ENCODE measurements around the gene SATB2.

The SATB2 gene

DNA sequence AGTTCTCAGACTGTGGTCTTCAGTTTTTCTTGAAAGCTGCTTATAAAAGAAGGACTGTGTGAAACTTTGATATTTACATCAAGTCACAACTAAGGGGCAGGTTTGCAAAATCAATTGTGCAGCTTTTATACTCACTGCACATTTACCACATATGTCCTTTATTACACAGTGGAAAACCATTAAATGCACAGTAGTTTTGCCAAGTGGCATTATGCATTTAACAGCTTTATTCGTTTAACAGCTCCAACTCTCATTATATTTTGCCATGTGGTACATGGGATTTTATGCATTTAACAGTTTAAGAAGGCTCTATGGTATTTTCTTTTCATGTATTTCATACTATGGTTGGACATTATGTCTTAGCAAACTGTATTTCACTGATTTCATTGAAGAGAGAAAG, 135.6 kb downstream of the SATB2 start:
- H3K27ac ChIP-seq (ENCODE audit: low read length): no peak overlapping the region
- H3K36me3 ChIP-seq (ENCODE audit: control insufficient read depth in 2 of 2, insufficient read depth in 2 of 2, low read length in 2 of 2): no peaks in the 10 kb centered on the region
- H3K9ac ChIP-seq (ENCODE audit: low read length in 2 of 2): no peak overlapping the region
- no peak overlapping the region for H3K4me3 ChIP-seq (ENCODE audit: low read length in 2 of 2)
- H3K4me1 ChIP-seq (ENCODE audit: control insufficient read depth, insufficient read depth, low read length): no peaks in the 10 kb centered on the region
- no peaks in the 10 kb centered on the region for H3K27me3 ChIP-seq (ENCODE audit: control insufficient read depth in 1 of 2, insufficient read depth in 2 of 2, low read length in 2 of 2)
- no peaks in the 10 kb centered on the region for H3K9me3 ChIP-seq (ENCODE audit: control insufficient read depth in 2 of 2, low read length in 2 of 2)

DNA sequence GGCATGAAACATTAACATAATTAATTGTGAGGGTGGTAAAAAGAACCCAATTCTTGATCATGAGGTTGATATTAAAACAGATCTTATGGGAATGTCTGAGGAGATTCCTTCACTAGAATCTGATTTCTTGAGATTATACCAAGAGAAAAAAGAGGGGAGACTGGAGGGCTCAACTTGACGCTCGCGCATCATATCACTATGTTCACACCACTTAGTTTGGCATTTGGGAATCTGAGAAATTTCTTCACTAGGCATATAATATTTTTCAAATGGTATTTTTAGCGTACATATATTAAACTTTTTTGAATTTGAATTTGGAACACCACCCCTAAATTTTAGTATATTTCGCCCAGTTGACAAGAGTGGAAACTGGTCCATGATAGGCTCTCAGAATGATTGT, 140.1 kb downstream of the SATB2 start:
- Histone ChIP-seq H3K9ac (ENCODE audit: low read length in 2 of 2) (no peak overlapping the region), H3K9me3 (ENCODE audit: control insufficient read depth in 2 of 2, low read length in 2 of 2) (no peaks in the 10 kb centered on the region), H3K27ac (ENCODE audit: low read length) (no peak overlapping the region), H3K4me1 (ENCODE audit: control insufficient read depth, insufficient read depth, low read length) (no peaks in the 10 kb centered on the region), H3K4me3 (ENCODE audit: low read length in 2 of 2) (no peak overlapping the region), H3K27me3 (ENCODE audit: control insufficient read depth in 1 of 2, insufficient read depth in 2 of 2, low read length in 2 of 2) (no peaks in the 10 kb centered on the region), H3K36me3 (ENCODE audit: control insufficient read depth in 2 of 2, insufficient read depth in 2 of 2, low read length in 2 of 2) (no peaks in the 10 kb centered on the region)

DNA sequence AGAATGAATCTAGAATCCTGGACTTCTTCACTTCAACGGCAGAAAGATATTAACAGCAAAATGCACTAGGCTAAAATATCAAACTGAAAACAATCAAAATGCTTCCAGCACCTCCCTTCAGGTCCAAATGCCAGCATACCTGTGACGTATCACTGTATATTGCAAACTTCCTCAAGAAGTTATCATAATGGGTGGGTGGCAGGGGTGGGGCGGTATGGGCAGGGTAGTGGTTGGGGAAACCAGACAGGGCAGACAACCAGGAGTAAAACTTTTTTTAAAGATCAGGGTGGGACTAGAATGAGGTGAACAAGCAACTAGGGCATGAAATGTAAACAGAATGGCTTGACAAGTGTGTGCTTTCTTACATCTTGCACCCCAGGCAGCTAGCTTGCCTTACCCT, 140.9 kb downstream of the SATB2 start:
- H3K4me1 ChIP-seq (ENCODE audit: control insufficient read depth, insufficient read depth, low read length): no peaks in the 10 kb centered on the region
- no peaks in the 10 kb centered on the region for H3K9me3 ChIP-seq (ENCODE audit: control insufficient read depth in 2 of 2, low read length in 2 of 2)
- no peaks in the 10 kb centered on the region for H3K27me3 ChIP-seq (ENCODE audit: control insufficient read depth in 1 of 2, insufficient read depth in 2 of 2, low read length in 2 of 2)
- H3K9ac ChIP-seq (ENCODE audit: low read length in 2 of 2): no peak overlapping the region
- H3K36me3 ChIP-seq (ENCODE audit: control insufficient read depth in 2 of 2, insufficient read depth in 2 of 2, low read length in 2 of 2): no peaks in the 10 kb centered on the region
- H3K4me3 ChIP-seq (ENCODE audit: low read length in 2 of 2): no peak overlapping the region
- H3K27ac ChIP-seq (ENCODE audit: low read length): no peak overlapping the region

DNA sequence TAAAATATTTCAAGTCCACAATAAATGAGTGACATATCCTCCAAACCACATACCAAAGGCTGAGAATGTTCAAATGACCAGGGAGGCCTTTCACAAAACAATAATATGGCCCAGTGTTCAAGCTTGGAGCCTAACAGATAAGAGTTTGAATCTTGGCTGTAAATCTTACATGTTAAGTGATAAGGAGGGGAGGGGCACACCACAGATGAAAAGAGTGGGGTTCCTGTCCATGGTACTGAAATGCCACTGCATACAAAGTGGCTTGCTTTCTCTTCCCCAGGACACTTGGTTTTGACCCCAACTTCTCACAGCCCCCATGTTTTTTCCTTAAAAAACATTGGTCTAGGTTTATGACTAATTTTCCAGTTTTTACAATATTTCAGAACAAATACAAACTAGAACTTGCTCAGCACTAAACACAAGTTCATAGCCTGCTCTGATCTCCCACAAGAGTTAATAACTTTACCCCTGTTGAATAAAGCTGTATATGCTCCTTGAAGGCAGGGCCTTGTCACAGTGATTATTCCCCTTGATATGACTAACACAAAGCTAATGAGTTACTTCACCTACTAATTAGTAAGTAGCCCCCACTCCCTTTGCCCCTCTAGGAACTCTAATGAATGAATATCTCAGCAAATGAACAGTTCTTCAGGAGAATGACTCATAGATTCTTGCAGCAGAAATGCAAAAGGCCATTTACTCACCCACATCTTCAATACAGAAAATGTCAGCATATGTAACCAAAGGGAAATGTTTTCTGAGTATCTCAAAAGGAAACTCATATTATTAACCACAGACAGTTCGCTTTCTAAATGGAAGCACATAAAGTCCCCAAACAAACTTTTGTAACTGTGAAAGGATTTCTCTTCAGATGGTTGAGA, 142.2 kb downstream of the SATB2 start:
- Histone ChIP-seq H3K36me3 (ENCODE audit: control insufficient read depth in 2 of 2, insufficient read depth in 2 of 2, low read length in 2 of 2) (no peaks in the 10 kb centered on the region), H3K4me3 (ENCODE audit: low read length in 2 of 2) (no peak overlapping the region), H3K27ac (ENCODE audit: low read length) (no peak overlapping the region), H3K4me1 (ENCODE audit: control insufficient read depth, insufficient read depth, low read length) (no peaks in the 10 kb centered on the region), H3K9ac (ENCODE audit: low read length in 2 of 2) (no peak overlapping the region), H3K9me3 (ENCODE audit: control insufficient read depth in 2 of 2, low read length in 2 of 2) (no peaks in the 10 kb centered on the region), H3K27me3 (ENCODE audit: control insufficient read depth in 1 of 2, insufficient read depth in 2 of 2, low read length in 2 of 2) (no peaks in the 10 kb centered on the region)

DNA sequence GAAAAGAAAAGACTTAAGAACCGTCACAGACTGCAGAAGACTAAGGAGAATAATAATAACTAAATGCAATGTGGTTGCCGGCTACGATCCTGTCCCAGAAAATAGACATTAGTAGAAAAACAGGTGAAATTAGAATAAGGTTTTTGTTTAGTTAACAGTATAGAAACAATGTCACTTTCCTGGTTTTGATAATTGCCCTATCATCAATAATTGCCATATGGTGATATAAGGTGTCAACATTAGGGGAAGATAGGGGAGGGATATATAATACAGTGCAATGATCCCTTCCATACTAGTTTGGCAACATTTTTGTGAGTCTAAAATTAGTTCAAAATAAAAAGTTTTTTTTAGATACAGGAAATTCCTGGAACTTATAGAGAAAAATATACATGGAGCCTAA, 144.8 kb downstream of the SATB2 start:
- no peaks in the 10 kb centered on the region for H3K27me3 ChIP-seq (ENCODE audit: control insufficient read depth in 1 of 2, insufficient read depth in 2 of 2, low read length in 2 of 2)
- no peak overlapping the region for H3K9ac ChIP-seq (ENCODE audit: low read length in 2 of 2)
- H3K4me1 ChIP-seq (ENCODE audit: control insufficient read depth, insufficient read depth, low read length): no peaks in the 10 kb centered on the region
- no peaks in the 10 kb centered on the region for H3K9me3 ChIP-seq (ENCODE audit: control insufficient read depth in 2 of 2, low read length in 2 of 2)
- H3K36me3 ChIP-seq (ENCODE audit: control insufficient read depth in 2 of 2, insufficient read depth in 2 of 2, low read length in 2 of 2): peaks cover 0 to 3% of the 10 kb centered on the region in 2 donors
- no peak overlapping the region for H3K4me3 ChIP-seq (ENCODE audit: low read length in 2 of 2)
- H3K27ac ChIP-seq (ENCODE audit: low read length): no peak overlapping the region

DNA sequence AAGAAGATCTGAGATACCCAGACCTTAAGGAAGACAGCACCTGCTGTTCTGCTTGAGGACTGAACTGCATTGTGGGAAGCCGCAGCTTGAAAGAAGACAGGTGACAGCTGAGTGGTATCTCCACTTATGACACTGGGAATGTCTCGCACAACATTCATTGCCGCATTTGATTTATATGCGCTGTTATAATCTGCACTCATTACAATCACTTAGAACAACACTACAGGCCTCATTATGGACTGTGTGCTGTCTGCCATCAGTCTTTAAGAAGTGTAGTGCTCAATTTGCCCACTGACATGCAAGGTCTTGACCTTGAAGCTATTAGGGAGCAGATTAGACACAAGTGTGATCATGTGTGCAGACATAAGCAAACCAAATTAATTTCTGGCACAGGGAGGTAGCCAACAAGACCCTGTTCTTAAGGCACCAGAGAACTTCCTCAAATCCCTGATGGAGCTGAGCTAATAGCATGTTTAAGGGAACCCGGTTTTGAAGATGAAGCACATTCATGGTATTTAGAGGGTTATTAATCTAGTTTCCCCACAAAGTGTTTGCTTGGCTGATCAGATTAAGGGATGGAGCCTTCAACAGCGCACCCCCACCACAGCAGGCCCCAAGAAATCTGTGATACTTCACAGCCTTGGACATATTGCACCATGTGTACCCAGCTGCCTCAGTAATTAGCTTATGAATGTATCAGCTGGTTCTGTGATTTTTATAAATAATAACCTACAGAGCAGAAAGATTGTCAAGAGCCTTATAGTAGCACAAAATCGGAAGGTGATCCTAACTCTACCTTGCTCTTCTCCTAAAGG, 146.8 kb downstream of the SATB2 start:
- H3K9ac ChIP-seq (ENCODE audit: low read length in 2 of 2): no peak overlapping the region
- H3K4me1 ChIP-seq (ENCODE audit: control insufficient read depth, insufficient read depth, low read length): no peaks in the 10 kb centered on the region
- H3K36me3 ChIP-seq (ENCODE audit: control insufficient read depth in 2 of 2, insufficient read depth in 2 of 2, low read length in 2 of 2): peaks cover 0 to 3% of the 10 kb centered on the region in 2 donors
- H3K27ac ChIP-seq (ENCODE audit: low read length): no peak overlapping the region
- no peaks in the 10 kb centered on the region for H3K27me3 ChIP-seq (ENCODE audit: control insufficient read depth in 1 of 2, insufficient read depth in 2 of 2, low read length in 2 of 2)
- H3K9me3 ChIP-seq (ENCODE audit: control insufficient read depth in 2 of 2, low read length in 2 of 2): no peaks in the 10 kb centered on the region
- no peak overlapping the region for H3K4me3 ChIP-seq (ENCODE audit: low read length in 2 of 2)

DNA sequence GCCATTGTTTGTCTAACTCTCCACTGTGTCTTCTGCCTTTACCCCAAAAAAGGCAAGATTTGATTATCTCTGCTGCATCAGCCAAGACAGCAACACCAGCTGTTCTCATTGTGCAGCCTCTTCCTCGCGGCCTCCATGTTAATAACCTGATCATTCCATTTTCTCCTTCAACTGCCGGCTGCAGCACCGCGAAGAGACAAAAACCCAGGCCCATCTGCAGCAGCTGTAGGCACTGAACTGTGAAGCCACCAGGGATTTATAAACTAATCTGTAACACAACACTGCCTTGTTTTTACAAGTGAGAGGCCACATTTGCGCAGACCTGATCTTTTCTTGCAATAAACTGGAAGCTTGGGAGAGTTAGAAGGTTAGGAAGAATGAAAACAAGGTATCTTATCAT, 147.8 kb downstream of the SATB2 start:
- Histone ChIP-seq H3K4me3 (ENCODE audit: low read length in 2 of 2) (no peak overlapping the region), H3K9ac (ENCODE audit: low read length in 2 of 2) (no peak overlapping the region), H3K27ac (ENCODE audit: low read length) (no peak overlapping the region), H3K9me3 (ENCODE audit: control insufficient read depth in 2 of 2, low read length in 2 of 2) (no peaks in the 10 kb centered on the region), H3K36me3 (ENCODE audit: control insufficient read depth in 2 of 2, insufficient read depth in 2 of 2, low read length in 2 of 2) (peaks cover 0 to 3% of the 10 kb centered on the region in 2 donors), H3K27me3 (ENCODE audit: control insufficient read depth in 1 of 2, insufficient read depth in 2 of 2, low read length in 2 of 2) (no peaks in the 10 kb centered on the region), H3K4me1 (ENCODE audit: control insufficient read depth, insufficient read depth, low read length) (no peaks in the 10 kb centered on the region)

DNA sequence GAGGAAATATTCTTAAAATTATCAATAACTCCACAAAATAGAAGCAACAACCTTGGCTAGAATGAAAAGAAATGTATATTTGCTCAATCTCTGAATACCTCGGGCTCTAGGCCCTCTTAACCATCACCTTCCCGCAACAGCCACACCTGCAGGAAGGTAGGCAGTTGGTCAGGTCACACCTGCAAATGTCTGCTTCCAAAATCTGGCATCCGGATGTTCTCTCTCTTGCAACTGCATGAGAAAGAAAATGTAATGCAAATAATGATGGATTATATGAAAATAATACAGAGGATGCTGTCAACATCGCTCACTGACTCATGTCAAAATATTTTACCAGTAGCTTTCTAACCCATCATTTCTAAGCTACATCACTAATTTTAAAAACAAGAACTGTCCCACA, 148.3 kb downstream of the SATB2 start:
- no peak overlapping the region for H3K4me3 ChIP-seq (ENCODE audit: low read length in 2 of 2)
- no peak overlapping the region for H3K9ac ChIP-seq (ENCODE audit: low read length in 2 of 2)
- H3K36me3 ChIP-seq (ENCODE audit: control insufficient read depth in 2 of 2, insufficient read depth in 2 of 2, low read length in 2 of 2): peaks cover 0 to 3% of the 10 kb centered on the region in 2 donors
- no peaks in the 10 kb centered on the region for H3K9me3 ChIP-seq (ENCODE audit: control insufficient read depth in 2 of 2, low read length in 2 of 2)
- no peaks in the 10 kb centered on the region for H3K27me3 ChIP-seq (ENCODE audit: control insufficient read depth in 1 of 2, insufficient read depth in 2 of 2, low read length in 2 of 2)
- no peaks in the 10 kb centered on the region for H3K4me1 ChIP-seq (ENCODE audit: control insufficient read depth, insufficient read depth, low read length)
- H3K27ac ChIP-seq (ENCODE audit: low read length): no peak overlapping the region

DNA sequence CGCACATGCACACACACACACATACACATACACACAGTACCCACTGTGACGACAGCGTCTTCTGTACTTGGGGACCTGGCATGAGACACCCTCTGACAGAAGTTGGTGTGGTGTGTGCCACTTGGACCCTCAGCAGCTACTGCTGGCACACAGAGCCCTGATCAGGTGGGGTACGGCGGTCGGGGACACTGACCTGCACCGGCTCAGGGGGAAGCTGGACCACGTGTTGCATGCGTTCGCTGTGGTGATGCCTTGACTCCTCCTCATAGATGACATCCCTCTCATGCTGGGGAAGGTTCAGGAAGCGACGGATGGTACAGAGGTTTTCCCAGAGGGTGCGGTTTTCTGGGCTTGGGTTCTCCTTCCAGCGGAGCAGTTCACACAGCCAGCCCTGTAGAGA, 149.2 kb downstream of the SATB2 start:
- H3K4me1 ChIP-seq (ENCODE audit: control insufficient read depth, insufficient read depth, low read length): no peaks in the 10 kb centered on the region

DNA sequence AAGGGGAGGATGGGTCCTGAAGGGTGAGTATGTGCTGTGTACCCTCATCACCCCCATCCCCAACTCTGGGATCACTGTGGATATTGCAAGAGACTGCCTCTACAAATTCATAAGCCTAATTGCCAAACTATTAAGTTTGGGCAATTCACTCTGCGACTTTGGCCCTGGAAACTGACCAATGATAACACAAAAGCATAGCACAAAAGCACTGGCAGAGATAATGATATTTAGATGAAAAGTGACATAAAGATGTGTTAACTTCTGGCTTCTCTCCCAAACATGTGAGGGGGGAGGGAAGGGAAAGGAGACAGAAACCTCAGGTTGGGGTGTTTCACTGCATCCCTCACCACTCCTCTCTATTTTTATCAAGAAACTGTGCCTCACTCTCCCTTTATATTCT, 150.3 kb downstream of the SATB2 start:
- Histone ChIP-seq H3K4me1 (ENCODE audit: control insufficient read depth, insufficient read depth, low read length) (no peaks in the 10 kb centered on the region), H3K9me3 (ENCODE audit: control insufficient read depth in 2 of 2, low read length in 2 of 2) (no peaks in the 10 kb centered on the region), H3K4me3 (ENCODE audit: low read length in 2 of 2) (no peak overlapping the region), H3K27ac (ENCODE audit: low read length) (no peak overlapping the region), H3K36me3 (ENCODE audit: control insufficient read depth in 2 of 2, insufficient read depth in 2 of 2, low read length in 2 of 2) (peaks cover 0 to 3% of the 10 kb centered on the region in 2 donors), H3K9ac (ENCODE audit: low read length in 2 of 2) (no peak overlapping the region), H3K27me3 (ENCODE audit: control insufficient read depth in 1 of 2, insufficient read depth in 2 of 2, low read length in 2 of 2) (no peaks in the 10 kb centered on the region)

More for the DNA sequence above, 149.2 kb downstream of the SATB2 start:
- Histone ChIP-seq H3K36me3 (ENCODE audit: control insufficient read depth in 2 of 2, insufficient read depth in 2 of 2, low read length in 2 of 2) (peaks cover 0 to 3% of the 10 kb centered on the region in 2 donors), H3K4me3 (ENCODE audit: low read length in 2 of 2) (no peak overlapping the region), H3K27me3 (ENCODE audit: control insufficient read depth in 1 of 2, insufficient read depth in 2 of 2, low read length in 2 of 2) (no peaks in the 10 kb centered on the region), H3K9ac (ENCODE audit: low read length in 2 of 2) (no peak overlapping the region), H3K9me3 (ENCODE audit: control insufficient read depth in 2 of 2, low read length in 2 of 2) (no peaks in the 10 kb centered on the region), H3K27ac (ENCODE audit: low read length) (no peak overlapping the region)

DNA sequence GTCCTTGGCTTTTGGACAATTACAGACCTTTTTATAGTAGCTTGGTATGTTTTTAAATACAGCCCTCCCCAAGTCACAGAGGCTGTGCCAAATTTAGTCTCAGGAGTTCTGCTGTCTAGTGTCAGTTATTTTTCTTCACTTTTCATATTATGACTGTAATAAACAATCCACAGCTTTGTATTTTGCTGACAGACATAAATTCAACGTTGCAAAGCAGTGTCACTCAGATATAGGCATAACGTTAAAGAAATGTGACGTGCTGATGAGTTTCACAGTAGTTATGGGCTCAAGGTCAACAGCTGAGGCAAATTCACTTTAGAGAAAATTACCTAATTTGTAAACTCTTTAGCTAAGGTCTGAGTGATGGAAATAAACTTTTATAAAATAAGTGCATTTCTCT, 151.6 kb downstream of the SATB2 start:
- Histone ChIP-seq H3K9ac (ENCODE audit: low read length in 2 of 2) (no peak overlapping the region), H3K27me3 (ENCODE audit: control insufficient read depth in 1 of 2, insufficient read depth in 2 of 2, low read length in 2 of 2) (no peaks in the 10 kb centered on the region), H3K4me3 (ENCODE audit: low read length in 2 of 2) (no peak overlapping the region), H3K9me3 (ENCODE audit: control insufficient read depth in 2 of 2, low read length in 2 of 2) (no peaks in the 10 kb centered on the region), H3K4me1 (ENCODE audit: control insufficient read depth, insufficient read depth, low read length) (no peaks in the 10 kb centered on the region), H3K36me3 (ENCODE audit: control insufficient read depth in 2 of 2, insufficient read depth in 2 of 2, low read length in 2 of 2) (peaks cover 0 to 3% of the 10 kb centered on the region in 2 donors), H3K27ac (ENCODE audit: low read length) (no peak overlapping the region)
